Natural killer cell treated with Interleukin-12 subunit alpha and Interleukin-12 subunit beta and Interleukin-15 and Interleukin-18, amount 100 ng/mL, for 72 hours (primary cell): ENCODE data around the gene CELF2. TPM values are rescaled to one million over a fixed set of nuclear protein-coding genes. Genes with fewer than 3 reads are reported as not detected.
A peak's percentile ranks its signal among the peaks of the same experiment; 100 is the strongest.
"Not testable (repeated sequence)": the region's sequence is repeated elsewhere in the genome, so short reads cannot be mapped to it uniquely, and the experiment has no call there.

Source experiments
- ATAC-seq, 2 donors: fragments of 150-1000 bp; cut with Tn5 transposase in 1 of 2; sonication (Bioruptor Pico), chemical (Tn5 transposase) in 1 of 2; 2 replicates each; pipeline ENCODE4 v1.10.0; 2021
- DNase-seq: peaks from one replicate; pipeline ENCODE4 v3.0.0; 2022; ENCODE audit warnings: low spot score
- H3K27ac Mint-ChIP-seq, 2 donors: 1 replicate in 1 of 2; 2 replicates in 1 of 2; pipeline ENCODE4 v1.8.0; 2022; ENCODE audit warnings: mixed read lengths in 2 of 2, mild to moderate bottlenecking in 1 of 2, moderate library complexity in 1 of 2
- H3K27me3 Mint-ChIP-seq, 2 donors: 1 replicate in 1 of 2; 2 replicates in 1 of 2; pipeline ENCODE4 v1.8.0; 2022; ENCODE audit warnings: mixed read lengths in 2 of 2
- H3K36me3 Mint-ChIP-seq: one replicate; pipeline ENCODE4 v1.8.0; 2022; ENCODE audit warnings: mixed read lengths
- H3K4me1 Mint-ChIP-seq, 2 donors: 1 replicate in 1 of 2; 2 replicates in 1 of 2; pipeline ENCODE4 v1.8.0; 2022; ENCODE audit warnings: low read depth in 2 of 2, mixed read lengths in 2 of 2, mild to moderate bottlenecking in 1 of 2
- H3K4me3 Mint-ChIP-seq: one replicate; pipeline ENCODE4 v1.8.0; 2022; ENCODE audit warnings: mixed read lengths
- H3K9me3 Mint-ChIP-seq: 2 replicates; pipeline ENCODE4 v1.8.0; 2022; ENCODE audit warnings: mixed read lengths
- total RNA-seq, 2 donors: library from RNA; stranded (reverse); gene quantifications; one replicate each; pipeline ENCODE4 v1.2.3, GENCODE V29; 2022

The CELF2 gene
- total RNA-seq, 2 donors from 2014 or later = 185 to 208 TPM

- Mint-ChIP-seq H3K36me3 (peaks cover 32% of the 10 kb centered on the region), H3K4me1 (peaks cover 57 to 59% of the 10 kb centered on the region in 2 donors), H3K27me3 (no peaks in the 10 kb centered on the region), H3K4me3 (no peak overlapping the region), H3K27ac (no peak overlapping the region), H3K9me3 (no peaks in the 10 kb centered on the region)
- DNase-seq = peak; percentile 82
- peak; percentile 52 to 72 for ATAC-seq
Measured at GRCh38 chr10:11173042-11173441, 155.4 kb downstream of the CELF2 start.

DNA sequence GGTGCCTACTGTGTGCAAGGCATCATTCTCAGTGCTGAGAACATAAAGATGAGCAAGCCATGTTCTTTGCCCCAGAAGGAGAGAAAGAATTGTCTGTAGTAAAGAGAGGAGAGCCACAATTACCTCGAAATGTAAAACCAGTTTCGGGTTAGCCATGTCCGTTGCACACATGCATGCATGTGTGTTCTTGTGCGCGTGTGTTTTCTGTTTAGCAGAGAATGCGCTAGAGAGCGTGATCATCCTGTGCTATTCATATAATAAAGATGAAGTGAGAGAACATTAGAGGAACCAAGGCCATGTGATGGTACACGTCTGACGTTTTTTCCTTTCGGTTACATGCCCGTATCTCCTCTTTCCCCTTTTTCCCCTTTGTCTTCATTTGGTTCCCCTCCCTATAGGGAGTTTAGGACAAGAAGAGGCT lies 158.2 kb downstream of the CELF2 start:
- Mint-ChIP-seq H3K4me3 (no peak overlapping the region), H3K36me3 (peaks cover 50% of the 10 kb centered on the region), H3K9me3 (no peaks in the 10 kb centered on the region), H3K27ac (no peak overlapping the region), H3K27me3 (no peaks in the 10 kb centered on the region), H3K4me1 (peaks cover 77 to 83% of the 10 kb centered on the region in 2 donors)
- DNase-seq (no peak), ATAC-seq (no peak)

DNA sequence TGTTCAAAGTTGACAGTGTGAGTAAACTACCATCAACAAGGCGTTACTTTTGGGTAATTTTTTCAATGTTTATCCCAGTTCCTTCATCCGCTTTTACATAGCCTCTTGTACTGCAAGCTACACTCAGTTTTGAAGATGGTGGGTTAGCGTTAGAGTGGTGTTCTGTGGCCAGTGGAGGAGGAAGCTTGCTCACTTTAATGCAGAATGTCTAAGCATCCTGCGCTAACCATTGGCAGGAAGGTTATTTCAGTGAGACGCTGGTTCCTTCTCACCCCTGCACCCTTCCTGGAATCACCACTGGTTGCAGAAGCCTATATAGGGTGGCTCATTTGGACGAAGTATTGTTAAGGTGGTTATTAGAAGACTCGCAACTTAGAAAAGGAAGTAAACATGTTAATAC lies 159.1 kb downstream of the CELF2 start:
- Mint-ChIP-seq H3K36me3 (peaks cover 59% of the 10 kb centered on the region), H3K27me3 (no peaks in the 10 kb centered on the region), H3K9me3 (no peaks in the 10 kb centered on the region), H3K27ac (no peak overlapping the region), H3K4me1 (peaks cover 86 to 92% of the 10 kb centered on the region in 2 donors), H3K4me3 (no peak overlapping the region)
- peak; percentile 54 to 57 for ATAC-seq
- peak; percentile 83 for DNase-seq

DNA sequence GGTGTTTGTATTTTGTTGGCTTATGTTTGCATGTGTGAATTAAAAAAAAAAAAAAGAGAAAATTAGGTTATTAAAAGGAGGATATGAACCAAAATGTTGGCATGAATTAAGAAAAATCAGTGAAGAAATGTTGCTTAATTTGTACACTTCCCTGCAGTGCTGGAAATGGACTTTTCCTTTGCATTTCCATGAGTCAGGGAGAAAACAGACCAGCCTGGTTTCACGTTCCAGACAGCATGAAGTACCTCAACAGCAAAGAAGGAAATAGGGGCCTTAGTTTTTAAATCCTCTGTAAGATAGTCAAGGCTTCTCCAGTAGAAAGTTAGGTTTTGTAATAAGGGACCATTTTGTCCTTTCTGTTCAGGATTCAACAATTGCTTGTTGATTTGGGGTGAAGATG lies 159.7 kb downstream of the CELF2 start:
- Mint-ChIP-seq H3K36me3 (peaks cover 65% of the 10 kb centered on the region), H3K4me1 (peaks cover 91 to 97% of the 10 kb centered on the region in 2 donors), H3K27me3 (no peaks in the 10 kb centered on the region), H3K9me3 (no peaks in the 10 kb centered on the region), H3K27ac (no peak overlapping the region), H3K4me3 (no peak overlapping the region)
- DNase-seq (no peak), ATAC-seq (no peak)

DNA sequence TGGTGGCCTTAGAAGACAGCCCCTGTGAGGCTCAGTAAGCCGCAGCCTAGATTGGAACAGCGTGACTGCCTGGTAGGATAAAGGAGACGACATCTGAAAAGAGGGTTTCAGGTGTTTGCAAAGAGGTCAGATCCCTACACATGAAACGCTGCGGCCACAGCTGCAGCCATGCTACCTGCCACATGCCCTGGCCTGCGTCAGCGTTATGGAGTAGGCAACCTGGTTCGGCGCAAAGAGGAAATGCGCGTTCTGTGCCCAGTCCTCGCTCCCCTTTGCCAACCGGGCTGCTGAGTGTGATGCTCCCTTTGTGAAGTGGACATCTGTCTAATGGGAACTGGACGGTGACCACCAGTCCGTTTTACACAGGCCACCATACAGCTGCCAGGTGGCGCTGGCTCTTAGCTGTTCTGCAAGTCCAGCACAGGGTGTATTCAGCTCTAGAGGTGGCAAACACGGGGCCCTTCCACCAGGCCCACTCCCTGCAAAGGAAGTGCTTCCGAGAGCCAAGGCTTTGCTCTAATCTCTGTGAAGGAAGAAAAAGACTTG lies 160.3 kb downstream of the CELF2 start:
- DNase-seq = no peak
- H3K4me1 Mint-ChIP-seq = peaks cover 91 to 97% of the 10 kb centered on the region in 2 donors
- peaks cover 68% of the 10 kb centered on the region for H3K36me3 Mint-ChIP-seq
- H3K27ac Mint-ChIP-seq = no peak overlapping the region
- H3K4me3 Mint-ChIP-seq = no peak overlapping the region
- peaks cover 4% of the 10 kb centered on the region for H3K9me3 Mint-ChIP-seq
- ATAC-seq = peak; percentile 41 to 55
- H3K27me3 Mint-ChIP-seq = no peaks in the 10 kb centered on the region

DNA sequence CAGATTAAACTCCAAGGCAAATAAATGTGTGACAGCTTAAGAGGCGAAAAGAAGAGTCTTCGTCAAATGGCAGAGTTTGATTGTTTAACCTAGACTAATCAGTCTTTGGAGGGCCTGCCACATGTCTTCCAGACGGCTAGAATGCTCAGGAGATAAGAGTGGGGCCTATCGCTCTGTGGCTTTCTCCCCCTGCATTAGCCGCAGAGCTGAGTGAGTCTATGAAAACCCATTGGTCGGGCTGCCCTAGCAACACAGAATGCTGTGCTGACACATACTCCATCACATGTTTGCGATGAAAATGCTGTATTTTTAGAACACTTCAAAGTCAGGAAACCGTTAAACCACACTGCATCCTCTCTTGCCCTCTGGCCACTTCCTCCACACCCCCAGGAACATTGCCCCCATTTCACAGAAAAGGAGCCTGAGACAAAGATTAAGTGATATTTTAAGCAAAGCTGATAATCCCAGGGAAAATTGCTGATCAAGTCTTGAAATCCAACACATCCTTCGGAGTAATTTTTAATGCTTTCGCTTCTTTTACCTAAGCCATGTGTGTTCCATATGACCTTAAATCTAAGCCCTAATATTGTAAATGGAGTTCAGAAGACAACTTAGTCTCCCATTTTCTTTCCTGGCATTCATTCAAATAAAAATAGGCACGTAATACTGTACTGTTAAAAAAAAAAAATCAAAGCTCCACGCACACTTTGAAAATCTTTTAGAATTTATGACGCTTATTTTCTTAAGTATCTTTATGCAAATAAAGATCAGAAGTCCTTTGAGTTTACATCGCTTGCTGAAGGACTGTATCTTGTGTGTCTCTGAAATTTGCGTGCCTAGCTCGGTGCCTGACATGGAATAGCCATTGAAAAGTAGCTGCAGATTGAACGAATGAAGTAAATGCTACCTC lies 161.2 kb downstream of the CELF2 start:
- Mint-ChIP-seq H3K27ac (no peak overlapping the region), H3K27me3 (no peaks in the 10 kb centered on the region), H3K4me3 (no peak overlapping the region), H3K4me1 (peaks cover 91 to 97% of the 10 kb centered on the region in 2 donors), H3K36me3 (peaks cover 67% of the 10 kb centered on the region), H3K9me3 (peaks cover 5% of the 10 kb centered on the region)
- ATAC-seq (peak; percentile 84 to 88), DNase-seq (peak; percentile 93)

- H3K36me3 Mint-ChIP-seq = peaks cover 66% of the 10 kb centered on the region
- H3K9me3 Mint-ChIP-seq = peaks cover 5% of the 10 kb centered on the region
- peaks cover 91 to 97% of the 10 kb centered on the region in 2 donors for H3K4me1 Mint-ChIP-seq
- no peaks in the 10 kb centered on the region for H3K27me3 Mint-ChIP-seq
- no peak overlapping the region for H3K27ac Mint-ChIP-seq
- no peak for ATAC-seq
- DNase-seq = no peak
- no peak overlapping the region for H3K4me3 Mint-ChIP-seq
Measured at GRCh38 chr10:11179516-11180105, 161.9 kb downstream of the CELF2 start.

- Mint-ChIP-seq H3K36me3 (peaks cover 65% of the 10 kb centered on the region), H3K4me3 (no peak overlapping the region), H3K27me3 (no peaks in the 10 kb centered on the region), H3K9me3 (peaks cover 5% of the 10 kb centered on the region), H3K27ac (no peak overlapping the region), H3K4me1 (peaks cover 89 to 97% of the 10 kb centered on the region in 2 donors)
- DNase-seq = peak; percentile 89
- peak; percentile 69 to 79 for ATAC-seq
Measured at GRCh38 chr10:11180228-11180627, 162.6 kb downstream of the CELF2 start.

DNA sequence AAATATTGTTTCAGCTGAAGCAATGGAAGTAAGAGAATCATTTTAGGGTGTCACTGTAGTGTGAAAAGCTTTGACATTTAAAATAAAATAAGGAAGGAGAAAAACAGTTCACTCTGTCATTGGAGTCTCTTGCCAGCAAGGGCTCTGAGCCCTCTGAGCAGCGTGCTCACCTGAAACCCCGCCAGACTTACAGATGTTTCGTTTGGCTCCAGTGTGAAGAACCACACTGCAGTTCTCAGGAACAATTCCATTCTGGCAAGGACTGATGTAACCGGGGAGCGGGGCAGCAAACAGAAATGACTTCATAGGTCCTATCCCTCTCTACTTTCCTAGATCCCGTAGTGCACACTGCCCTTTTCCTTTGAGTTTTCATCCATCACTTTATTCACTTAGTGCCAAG lies 164.3 kb downstream of the CELF2 start:
- H3K4me1 Mint-ChIP-seq = peaks cover 89 to 94% of the 10 kb centered on the region in 2 donors
- ATAC-seq (no peak), DNase-seq (no peak)
- H3K4me3 Mint-ChIP-seq = no peak overlapping the region
- no peaks in the 10 kb centered on the region for H3K27me3 Mint-ChIP-seq
- peaks cover 74% of the 10 kb centered on the region for H3K36me3 Mint-ChIP-seq
- H3K27ac Mint-ChIP-seq = no peak overlapping the region
- peaks cover 5% of the 10 kb centered on the region for H3K9me3 Mint-ChIP-seq

GRCh38 chr10:11183015-11183414 lies 165.3 kb downstream of the CELF2 start:
- Mint-ChIP-seq H3K36me3 (peaks cover 82% of the 10 kb centered on the region), H3K9me3 (peaks cover 10% of the 10 kb centered on the region), H3K27me3 (no peaks in the 10 kb centered on the region), H3K4me3 (no peak overlapping the region), H3K27ac (no peak overlapping the region), H3K4me1 (peaks cover 88 to 94% of the 10 kb centered on the region in 2 donors)
- peak; percentile 2 to 7 for ATAC-seq
- no peak for DNase-seq

DNA sequence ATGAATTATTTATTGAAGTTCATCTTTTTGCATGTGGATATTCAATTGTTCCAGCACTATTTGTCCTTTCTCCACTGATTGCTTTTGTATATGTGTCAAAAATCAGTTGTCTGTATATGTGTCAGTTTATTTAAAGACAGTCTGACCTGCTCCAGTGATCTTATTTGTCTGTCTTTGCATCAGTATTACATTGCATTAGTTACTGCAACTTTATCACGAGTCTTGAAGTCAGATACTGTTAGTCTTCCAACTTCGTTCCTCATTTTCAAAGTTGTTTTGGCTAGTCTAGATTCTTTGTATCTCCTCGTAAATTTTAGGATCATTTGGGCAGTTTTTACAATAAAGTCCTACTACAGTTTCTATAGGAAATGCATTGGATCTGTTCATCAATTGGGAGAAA lies 166.4 kb downstream of the CELF2 start:
- Mint-ChIP-seq H3K4me1 (peaks cover 89 to 94% of the 10 kb centered on the region in 2 donors), H3K27ac (no peak overlapping the region), H3K4me3 (no peak overlapping the region), H3K9me3 (peaks cover 10% of the 10 kb centered on the region), H3K27me3 (no peaks in the 10 kb centered on the region), H3K36me3 (peaks cover 85% of the 10 kb centered on the region)
- ATAC-seq = no peak
- no peak for DNase-seq

GRCh38 chr10:11185128-11185665 lies 167.5 kb downstream of the CELF2 start:
- H3K9me3 Mint-ChIP-seq, DNase-seq, ATAC-seq, H3K4me3 Mint-ChIP-seq, H3K27ac Mint-ChIP-seq, H3K27me3 Mint-ChIP-seq: not testable (repeated sequence)
- peaks cover 85% of the 10 kb centered on the region for H3K36me3 Mint-ChIP-seq
- peaks cover 92 to 94% of the 10 kb centered on the region in 2 donors for H3K4me1 Mint-ChIP-seq

DNA sequence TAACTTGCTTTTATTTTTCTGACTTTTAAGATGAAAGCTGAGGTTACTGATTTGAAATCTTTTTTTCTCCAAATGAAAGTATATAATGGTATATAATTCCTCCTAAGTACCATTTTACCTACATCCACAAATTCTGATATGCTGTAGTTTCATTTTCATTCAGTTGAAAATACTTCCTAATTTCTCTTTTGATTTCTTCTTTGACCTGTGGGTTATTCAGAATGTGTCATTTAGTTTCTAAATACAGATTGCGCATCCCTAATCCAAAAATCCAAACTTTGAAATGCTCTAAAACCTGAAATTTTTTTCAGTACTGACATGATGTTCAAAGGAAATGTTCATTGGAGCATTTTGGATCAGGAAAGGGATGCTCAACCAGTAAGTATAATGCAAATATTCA lies 168.7 kb downstream of the CELF2 start:
- no peak for ATAC-seq
- Mint-ChIP-seq H3K4me1 (peaks cover 95 to 98% of the 10 kb centered on the region in 2 donors), H3K9me3 (peaks cover 10% of the 10 kb centered on the region), H3K27me3 (no peaks in the 10 kb centered on the region), H3K27ac (no peak overlapping the region), H3K36me3 (peaks cover 81% of the 10 kb centered on the region), H3K4me3 (no peak overlapping the region)
- no peak for DNase-seq
